HG03103 (cell line): Measurements from ENCODE around the gene KPNA3.
"Not testable (repeated sequence)": the region's sequence is repeated elsewhere in the genome, so short reads cannot be mapped to it uniquely, and the experiment has no call there.

Experiments used
- ATAC-seq: cut with Tn5 transposase; IDR thresholded peaks from one replicate; pipeline ENCODE4 v1.9.1; 2021; ENCODE audit warnings: low read depth; ENCODE audit not compliant: unreplicated experiment

Gene KPNA3

DNA sequence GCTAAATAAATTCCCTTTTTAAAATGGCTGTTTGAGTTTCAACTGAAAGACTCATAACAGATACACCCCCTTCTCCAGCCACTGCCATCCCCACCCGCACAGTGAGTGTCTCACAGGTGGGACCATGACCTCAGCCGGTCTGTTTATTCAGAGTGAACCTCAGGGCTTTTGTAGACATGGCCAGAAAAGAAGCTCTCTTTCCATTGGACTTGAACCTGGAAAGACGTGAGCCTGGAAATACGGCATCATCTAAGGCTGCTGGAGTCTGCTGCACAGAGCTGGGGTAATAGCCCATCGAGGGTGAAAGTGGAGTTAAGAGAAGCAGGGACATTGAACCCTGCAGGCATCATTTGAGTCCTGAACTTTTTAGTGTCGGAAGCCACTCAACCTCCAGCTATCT is 15.2 kb upstream of the KPNA3 start:
- ATAC-seq = no peak

DNA sequence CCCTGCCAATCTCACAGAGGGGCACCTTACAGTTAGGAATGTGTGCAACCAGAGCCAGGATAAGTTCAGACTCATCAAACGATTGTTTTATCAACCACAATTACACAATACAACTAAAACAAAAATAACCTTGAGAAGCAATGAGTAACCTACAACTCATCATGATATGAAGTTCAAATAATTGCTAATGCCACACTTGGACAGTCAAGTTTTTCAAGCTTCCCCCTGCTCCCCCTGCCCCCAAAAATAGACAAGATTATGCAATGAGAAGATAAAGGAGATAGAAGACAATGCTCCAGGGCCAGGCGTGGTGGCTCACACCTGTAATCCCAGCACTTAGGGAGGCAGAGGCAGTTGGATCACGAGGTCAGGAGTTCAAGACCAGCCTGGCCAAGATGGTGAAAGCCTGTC is 13.6 kb upstream of the KPNA3 start:
- no peak for ATAC-seq

DNA sequence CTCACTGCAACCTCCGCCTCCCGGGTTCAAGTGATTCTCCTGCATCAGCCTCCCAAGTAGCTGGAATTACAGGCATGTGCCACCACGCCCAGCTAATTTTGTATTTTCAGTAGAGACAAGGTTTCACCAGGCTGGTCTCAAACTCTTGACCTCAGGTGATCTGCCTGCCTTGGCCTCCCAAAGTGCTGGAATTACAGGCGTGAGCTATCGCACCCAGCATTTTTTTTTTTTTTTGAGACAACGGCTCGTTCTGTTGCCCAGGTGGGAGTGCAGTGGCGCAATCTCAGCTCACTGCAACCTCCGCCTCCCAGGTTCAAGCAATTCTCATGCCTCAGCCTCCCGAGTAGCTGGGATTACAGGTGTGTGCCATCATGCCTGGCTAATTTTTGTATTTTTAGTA is 10.6 kb upstream of the KPNA3 start:
- ATAC-seq = not testable (repeated sequence)

DNA sequence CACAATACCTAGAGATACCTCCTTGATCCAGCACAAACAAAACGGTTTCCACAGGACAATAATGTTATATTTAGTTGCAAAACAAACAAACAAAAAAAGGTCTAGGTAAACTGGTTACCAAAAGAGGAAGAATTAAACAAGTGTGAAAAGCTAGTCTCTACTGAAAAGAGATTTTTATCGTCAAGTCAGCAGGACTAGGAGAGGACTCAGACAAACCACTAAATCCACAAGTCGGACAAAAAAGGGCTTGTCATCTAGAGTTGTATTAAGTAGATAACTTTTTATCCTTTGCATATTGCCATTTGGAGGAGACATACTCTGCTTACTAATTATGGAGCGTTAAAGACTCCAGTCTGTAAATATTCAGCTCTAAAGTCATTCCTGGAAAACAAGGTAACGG is 9.9 kb upstream of the KPNA3 start:
- no peak for ATAC-seq

DNA sequence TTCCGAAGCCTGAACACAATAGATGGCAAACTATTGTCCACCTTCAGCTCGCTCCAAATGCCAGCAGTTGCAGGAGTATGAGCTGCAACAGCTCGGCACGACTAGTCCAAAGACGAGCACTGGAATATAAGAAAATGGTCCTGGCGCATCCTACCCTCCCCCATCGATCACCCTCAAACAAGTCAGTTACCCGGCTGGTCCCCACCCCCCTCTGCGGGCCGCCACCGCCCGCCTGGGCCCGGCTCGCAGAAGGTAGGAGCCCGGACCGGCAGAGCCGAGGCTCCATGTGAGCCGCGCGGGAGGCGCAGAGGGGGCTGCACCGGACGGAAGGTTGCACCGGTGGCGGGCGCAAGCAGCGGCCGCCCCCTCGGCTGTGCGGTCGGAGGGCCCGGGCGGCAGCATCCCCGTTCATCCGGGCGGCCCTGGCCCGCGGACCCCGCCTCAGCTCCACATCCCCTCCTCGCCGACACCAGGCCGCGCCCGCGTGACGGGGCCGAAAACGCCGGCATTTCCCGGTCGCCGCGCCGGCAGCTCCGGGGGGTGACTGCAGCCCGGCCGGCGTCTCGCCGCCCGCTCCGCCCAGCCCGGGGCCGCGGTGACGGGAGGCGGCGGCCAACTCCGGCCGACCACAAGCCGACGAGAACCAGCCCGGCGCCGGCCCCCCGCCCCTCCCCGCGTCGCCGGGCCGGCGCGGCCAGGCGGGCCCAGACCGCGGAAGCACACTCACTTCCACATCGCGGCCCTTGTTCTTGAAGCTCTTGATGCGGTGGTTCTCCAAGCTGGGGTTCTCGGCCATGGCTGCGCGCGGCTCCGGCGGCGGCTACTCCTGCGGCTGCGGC is 552 bp downstream of the KPNA3 start:
- peak; percentile 17 for ATAC-seq

DNA sequence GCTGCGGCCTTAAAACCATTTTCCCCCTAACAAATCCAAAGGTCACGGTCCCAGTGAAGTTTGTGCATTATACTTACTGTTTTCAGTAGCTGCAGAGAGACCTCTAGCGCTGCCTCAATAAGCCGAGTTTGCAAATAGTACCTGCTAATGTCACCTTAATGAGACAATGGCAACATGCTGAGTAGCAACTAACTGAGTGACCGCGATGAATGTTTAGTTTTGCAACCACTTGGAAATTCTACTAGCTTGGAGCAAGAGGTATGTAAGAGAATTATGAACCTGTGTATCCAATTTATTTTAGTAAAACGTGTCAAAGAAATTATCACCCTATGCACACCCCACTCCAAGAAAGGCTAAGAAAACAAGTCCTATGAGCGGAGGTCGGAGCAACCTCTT is 1.2 kb downstream of the KPNA3 start:
- ATAC-seq = no peak

DNA sequence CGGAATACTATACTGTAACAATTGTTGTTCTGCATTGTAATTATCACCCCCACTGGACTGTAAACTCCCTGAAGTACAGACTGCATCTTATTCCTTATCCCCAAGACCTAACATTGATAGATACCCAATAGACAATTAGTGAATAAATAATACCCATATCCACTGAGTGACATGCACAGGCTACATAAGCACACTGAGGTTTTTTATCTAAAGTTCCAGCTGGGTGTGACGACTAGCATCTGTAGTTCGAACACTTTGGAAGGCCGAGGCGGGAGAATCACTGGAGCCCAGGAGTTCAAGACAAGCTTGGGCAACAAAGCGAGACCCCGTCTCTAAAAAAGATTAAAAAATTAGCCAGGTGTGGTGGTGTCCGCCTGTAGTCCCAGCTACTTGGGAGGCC is 2.5 kb downstream of the KPNA3 start:
- no peak for ATAC-seq

DNA sequence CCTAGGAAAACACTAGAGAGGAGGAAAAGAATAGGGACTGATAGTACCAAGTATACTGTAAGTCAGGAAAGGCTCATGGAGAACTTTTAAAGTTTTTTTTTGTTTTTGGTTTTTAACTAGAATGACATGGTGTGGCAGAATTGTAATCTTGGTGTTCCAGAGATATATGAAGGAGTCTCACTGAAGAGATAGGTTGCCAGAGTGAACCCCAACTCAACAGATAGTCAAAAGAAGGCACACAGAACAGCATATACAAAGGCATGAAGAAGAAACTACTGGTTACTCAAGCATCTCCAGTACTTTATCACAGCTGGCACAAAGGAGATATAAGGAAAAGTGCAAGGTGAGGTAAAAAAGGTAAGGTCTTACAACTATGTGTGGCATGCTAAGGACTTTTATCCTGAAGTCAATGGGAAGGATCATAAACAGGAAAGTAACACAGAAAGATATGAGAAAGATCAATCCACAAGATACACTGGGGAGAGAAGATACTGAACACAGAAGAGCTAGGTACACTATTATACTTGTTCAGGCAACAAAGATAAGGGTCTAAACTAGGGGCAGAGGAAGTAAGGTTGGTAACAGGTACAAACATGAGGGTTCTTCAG is 6.0 kb downstream of the KPNA3 start:
- ATAC-seq = no peak

DNA sequence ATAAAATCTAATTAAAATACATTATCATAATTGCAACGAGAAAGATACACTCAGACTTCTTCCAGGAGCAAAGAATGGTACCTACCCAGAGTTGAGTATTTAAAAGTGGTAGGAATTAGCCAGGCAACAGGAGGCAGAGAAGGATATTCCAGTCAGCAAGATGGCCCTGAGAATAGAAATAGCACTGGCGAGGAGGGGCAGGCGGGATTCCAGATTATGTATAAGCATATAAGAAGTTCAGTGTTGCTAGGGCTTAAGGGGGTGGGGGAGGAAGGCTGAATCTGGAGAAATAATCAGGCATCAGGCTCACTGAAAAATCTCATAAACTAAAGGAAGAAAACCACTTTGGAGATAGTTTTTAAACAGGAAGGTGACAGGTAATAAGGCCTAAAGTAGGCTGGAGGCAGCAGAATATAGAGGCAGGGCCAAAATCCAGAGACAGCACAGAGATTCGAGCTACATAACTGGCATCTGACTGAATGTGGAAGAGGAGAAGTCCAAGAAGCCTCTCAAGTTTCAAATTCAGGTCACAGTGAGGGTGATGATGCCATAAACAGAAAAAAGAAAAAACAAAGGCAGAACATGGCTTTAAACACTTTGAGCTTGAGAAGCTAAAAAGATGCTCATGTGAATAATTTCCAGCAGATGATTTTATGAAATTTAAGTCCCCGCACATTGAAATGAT is 7.5 kb downstream of the KPNA3 start:
- ATAC-seq = no peak

DNA sequence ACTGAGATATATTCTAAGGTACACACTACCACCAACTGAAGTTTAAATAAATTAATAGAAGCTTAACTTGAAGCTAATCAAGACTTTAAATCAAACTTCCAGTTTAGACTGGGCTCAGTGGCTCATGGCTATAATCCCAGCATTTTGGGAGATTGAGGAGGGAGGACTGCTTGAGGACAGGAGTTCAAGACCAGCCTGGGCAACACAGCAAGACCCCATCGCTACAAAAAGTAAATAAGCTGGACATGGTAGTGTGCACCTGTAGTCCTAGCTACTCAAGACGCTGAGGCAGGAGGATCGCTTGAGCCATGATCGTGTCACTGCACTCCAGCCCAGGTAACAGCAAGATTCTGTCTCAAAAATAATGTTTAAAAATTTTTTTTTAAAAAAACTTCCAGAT is 8.6 kb downstream of the KPNA3 start:
- ATAC-seq = no peak

DNA sequence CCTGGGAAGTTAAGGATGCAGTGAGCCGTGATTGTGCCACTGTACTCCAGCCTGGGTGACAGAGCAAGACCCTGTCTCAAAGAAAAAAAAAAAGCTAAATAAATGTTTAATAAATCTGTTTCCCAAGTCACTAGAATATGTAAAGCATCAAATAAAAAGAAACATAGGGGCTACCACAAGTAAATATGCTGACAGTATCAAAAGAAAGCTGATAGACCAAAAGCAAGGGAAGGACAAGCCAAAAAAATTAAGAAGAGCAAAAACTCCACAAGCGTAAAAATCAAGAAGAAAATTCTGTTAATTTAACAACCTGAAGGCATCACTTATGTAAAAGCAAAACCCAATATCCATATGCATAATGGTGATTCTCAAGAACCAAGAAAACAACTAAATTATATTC is 9.7 kb downstream of the KPNA3 start:
- ATAC-seq = no peak

DNA sequence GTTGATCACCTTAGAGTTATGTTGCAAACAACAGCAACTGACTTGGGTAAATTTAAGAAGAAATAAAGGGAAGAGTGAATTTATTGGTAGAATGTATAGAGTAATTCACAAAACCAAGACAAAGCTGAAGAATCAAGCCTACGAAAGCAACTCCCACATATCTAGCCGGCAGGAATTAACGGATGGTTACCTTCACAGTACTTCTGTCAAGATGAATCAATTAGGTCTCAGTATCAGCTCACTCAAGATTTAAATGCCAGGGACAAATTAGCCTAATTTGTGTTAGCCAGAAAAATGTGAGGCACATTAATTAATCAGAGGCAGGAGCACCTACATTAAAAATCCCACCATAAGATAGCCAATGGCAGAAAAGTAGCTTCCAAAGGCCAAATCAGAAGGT is 10.7 kb downstream of the KPNA3 start:
- no peak for ATAC-seq

DNA sequence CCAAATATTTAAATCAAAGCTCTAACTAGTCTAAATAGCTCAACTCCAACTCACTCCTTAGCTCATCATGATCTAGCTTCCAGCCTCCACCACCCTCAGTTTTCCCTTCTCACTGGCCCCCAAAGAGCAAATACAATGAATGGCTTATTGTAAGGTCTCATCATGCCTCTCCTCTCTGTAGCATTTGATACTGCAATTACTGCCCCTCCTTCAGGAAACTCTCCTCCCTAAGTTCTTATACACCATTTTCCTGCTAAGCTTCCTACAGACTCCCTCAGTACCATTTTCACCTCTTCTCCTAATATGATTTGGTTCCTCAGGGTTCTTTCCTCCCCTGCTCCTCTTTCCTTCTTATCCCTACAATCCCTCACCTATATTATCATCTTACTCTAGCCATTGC is 12.8 kb downstream of the KPNA3 start:
- ATAC-seq = no peak

DNA sequence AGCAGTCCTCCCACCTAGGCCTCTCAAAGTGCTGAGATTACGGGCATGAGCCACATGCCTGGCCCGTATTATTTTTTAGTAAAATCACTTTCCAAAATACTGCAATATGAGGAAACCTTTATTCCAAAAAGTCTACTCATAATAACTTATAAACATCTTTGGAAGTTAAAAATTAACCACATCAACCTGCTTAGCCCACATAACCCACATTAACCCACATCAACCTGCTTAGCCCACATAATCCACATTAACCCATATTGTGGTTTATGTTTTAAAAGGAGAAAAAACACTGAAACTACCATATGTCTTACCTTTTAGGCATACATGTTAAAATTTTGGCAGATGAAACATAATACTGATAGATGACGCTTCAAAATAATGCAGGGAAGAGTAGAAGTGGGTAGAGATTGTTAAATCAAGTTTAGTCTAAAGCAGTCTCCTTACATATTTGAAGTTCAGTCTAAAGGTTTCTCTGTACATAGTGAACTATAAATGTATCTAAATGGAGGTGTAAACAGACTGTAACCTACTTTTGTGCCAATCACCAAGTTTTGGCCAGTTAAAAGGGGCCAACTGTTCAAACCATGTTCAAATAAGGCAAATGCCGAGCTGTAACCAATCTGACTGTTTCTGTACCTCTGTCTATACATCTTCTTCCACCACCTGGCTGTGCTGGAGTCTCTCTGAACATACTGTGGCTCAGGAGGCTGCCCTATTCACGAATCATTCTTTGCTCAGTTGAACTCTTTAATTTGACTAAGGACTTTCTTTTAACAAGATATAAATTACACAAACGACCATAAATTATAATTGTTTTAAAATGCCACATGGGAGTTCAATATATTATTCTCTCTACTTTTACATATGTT is 14.5 kb downstream of the KPNA3 start:
- ATAC-seq = no peak

DNA sequence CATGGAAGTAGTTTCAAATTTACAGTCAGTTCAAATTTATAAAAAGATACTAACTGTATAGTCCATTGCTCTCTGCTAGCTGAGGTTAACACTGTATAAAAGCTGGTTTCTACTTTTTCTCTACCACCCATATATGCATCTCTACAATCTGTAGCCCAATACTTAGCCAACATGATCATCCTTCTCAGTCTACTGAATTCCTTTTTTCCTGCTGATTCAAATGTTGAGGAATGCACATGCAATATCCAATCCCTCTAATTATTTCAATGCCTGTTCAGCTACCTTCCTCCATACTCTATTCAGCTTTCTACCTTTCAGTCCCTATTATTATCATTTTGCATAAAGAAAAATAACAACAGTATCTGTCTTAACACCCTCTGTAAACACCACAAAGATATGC is 15.6 kb downstream of the KPNA3 start:
- ATAC-seq = no peak

DNA sequence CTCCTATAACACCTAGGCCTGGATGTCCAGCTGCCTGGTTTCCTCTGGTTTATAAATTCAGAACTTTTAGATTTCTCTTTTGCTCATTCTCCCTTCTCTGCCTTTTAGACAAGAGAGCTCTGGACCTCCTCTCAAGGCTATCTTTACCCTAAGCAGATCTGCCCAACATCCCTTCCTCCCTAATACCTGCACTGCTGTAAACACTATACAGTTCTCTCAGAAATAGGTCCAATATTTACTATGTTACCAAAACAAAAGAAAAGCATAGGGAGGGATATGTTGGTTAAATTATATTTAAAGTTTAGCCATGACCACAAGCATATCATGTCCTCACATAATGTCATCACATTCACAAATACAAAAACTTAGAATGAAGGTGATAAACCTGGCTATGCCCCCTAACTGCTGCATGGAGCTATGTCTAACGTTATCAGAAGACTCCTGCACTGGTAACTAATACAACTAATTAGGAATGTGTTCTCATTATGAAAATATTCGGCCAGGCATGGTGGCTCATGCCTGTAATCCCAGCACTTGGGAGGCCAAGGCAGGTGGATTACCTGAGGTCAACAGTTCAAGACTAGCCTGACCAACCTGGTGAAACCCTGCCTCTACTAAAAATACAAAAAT is 18.0 kb downstream of the KPNA3 start:
- ATAC-seq = no peak

DNA sequence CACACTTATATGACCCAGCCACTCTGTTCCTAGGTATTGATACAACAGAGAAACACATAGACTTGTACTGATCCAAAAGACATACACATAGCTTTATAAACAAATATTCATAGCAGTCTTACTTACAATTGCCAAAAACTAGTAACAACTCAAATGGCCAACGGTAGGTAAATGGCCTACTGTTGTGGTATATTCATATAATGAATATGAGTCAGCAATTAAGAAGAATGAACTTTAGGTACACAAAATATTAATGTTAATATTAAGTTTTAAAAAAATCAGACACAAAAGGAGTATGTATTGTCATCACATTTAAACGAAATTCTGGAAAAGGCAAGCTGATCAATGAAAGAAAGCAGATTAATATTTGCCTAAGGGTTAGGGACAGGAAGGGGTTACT is 19.7 kb downstream of the KPNA3 start:
- ATAC-seq = no peak

DNA sequence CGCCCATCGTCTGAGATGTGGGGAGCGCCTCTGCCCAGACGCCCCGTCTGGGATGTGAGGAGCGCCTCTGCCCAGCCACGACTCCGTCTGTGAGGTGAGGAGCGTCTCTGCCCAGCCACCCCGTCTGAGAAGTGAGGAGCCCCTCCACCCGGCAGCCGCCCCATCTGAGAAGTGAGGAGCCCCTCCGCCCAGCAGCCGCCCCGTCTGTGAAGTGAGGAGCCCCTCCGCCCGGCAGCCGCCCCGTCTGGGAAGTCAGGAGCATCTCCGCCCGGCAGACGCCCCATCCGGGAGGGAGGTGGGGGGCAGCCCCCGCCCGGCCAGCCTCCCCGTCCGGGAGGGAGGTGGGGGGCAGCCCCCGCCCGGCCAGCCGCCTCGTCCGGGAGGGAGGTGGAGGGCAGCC is 30.7 kb downstream of the KPNA3 start:
- ATAC-seq = not testable (repeated sequence)

DNA sequence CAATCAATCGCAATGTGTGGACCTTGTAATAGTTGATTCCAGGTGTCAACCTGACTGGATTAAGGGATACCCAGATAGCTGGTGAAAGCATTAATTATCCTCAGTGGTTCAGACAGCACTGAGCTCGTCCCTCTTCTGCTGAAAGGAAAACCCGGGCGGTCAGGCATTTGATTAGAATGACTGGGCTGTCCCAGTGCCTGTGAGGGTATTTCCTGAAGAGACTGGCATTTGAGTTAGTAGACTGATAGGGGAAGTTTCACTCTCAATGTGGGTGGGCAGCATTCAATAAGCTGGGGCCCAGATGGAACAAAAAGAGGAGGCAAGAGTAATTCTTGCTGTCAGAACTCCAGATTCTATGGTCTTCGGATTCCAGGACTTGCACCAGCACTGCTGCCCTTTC is 31.9 kb downstream of the KPNA3 start:
- ATAC-seq = no peak

DNA sequence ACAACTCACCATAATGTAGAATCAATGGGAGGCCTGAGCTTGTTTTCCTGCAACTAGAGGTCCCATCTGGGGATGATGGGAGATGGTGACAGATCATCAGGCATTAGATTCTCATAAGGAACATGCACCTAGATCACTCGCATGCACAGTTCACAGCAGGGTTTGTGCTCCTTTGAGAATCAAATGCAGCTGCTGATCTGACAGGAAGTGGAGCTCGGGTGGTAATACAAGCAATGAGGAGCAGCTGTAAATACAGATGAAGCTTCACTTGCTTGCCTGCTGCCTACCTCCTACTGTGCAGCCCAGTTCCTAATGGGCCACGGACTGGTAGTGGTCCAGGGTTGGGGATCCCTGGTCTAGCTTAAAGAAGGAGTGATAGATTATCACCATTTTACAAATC is 33.0 kb downstream of the KPNA3 start:
- no peak for ATAC-seq
